Cardiac septum (tissue), 1 donor: ENCODE results near the gene IL22RA1. TPM values are rescaled to one million over a fixed set of nuclear protein-coding genes. Genes with fewer than 3 reads are reported as not detected.

ENCODE experiments used
- DNase-seq: peaks from one replicate; pipeline ENCODE4 v3.0.0-alpha.2; 2020; ENCODE audit warnings: low spot score
- intact Hi-C: fragments of 100-400 bp; cut with DNase I; formaldehyde crosslinking; loops from one replicate; pipeline ENCODE4 v1.14.0; 2022
- long read RNA-seq: library from polyadenylated mRNA; unstranded; transcript quantifications from one replicate; pipeline ENCODE4 v2.0.0, GENCODE V29; 2021
- total RNA-seq: library from RNA; stranded (reverse); fragmentation: NEBNext Ultra II Directional; extraction: Animal tissue kit (Norgen Biotek cat#: 25700); gene quantifications from one replicate; pipeline ENCODE4 v1.2.1, GENCODE V29; 2021
- donor health status: DM: no; HTN: no; CAD: no.

IL22RA1 gene
- 0.35 TPM for total RNA-seq
- long read RNA-seq, partial matches to known transcripts: 0 of 1 reads
- long read RNA-seq, other reads (novel, unspliced or antisense): 1 of 1 reads

- peak; percentile 70 for DNase-seq
- intact Hi-C loops: no loop called here
Measured at GRCh38 chr1:24142546-24143534, at the start of gene IL22RA1. TSS of gene IL22RA1 (minus strand) at chr1:24143140. CDS start at chr1:24143082, 58 bp downstream.

GRCh38 chr1:24191860-24192259, 48.9 kb upstream of the IL22RA1 start:
- DNase-seq: no peak
- intact Hi-C loops: no loop called here

DNA sequence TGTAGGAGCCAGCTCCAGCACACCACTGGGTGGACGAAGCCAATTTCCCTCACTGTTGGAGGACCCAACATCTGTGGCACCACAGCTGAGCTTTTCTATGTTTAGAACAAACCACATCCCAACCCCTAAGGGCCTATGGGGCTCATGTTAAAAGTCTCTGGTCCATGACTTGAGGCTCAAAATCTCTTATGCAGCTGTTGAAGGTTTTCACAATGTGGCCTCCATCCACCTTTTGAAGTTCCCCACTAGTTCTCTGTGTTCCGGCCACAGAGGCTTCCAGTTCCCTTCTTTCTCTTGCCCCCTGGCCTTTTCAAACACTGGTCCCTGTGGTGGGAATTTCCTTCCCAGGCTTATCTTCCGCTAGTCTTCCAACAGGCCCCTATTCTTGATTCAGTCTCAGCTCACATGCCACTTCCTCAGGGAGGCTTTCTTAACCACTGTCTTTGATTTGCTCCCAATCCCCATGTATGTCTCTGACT, 48.1 kb upstream of the IL22RA1 start:
- DNase-seq: no peak
- intact Hi-C loops: no loop called here

DNA sequence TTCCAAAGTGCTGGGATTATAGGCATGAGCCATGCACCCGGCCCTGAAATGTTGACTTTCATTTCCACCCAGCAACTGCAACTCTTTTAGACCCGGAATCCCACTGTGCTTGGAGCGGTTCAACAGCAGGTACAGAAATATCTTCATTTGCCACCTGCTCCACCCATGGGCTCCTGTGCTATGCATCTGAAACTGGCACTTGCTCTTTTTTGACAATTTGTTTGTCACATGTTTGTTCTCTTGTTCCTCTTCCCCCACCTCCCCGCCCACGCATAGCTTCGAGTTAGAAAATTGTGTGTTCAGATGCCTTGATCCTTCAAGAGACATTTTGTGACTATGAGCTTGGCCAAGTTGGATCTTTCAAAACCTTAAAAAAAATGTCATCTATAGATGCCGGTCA, 46.6 kb upstream of the IL22RA1 start:
- intact Hi-C loops: no loop called here
- DNase-seq: no peak

DNA sequence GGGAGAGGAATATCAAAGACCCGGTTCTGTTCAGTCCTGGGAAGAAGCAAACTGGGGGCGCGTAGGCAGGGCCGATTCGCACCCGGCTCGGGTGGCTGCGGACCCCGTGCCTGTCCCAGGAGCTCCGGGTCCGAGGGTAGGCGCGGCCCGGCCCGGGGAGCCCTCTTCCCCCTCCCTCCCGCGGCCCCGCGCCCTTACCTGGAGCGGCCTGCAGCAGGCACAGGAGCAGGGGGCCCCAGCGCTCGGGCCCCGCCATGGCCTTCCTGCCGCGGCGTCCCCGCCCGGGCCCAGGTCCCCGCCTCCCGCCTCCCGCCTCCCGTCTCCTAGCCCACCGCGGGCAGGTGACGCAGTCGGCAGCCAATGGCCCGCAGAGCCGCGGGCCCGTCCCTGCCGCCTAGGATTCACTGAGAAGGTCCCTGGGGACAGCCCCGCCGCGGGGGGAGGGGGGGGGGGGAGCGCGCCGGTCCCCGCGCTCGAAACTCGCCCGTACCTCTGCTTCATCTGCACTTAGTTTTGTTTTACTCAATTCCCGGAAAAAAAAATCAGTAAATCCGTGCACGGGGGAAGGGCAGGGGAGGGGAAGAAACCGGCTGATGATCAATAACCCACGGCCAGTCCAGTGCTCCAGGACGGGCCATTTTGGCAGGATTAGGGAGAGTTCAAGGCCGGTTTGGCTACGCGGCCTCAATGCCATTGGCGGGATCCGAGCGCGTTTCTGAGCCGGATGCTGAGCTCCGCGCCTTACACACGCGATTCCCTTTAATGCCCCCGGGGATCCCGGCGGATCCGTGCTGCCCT, 44.3 kb upstream of the IL22RA1 start, which contains the start of gene IFNLR1:
Gene IFNLR1 (minus strand): TSS at position 297 of the 798 bp plus-strand sequence. CDS start 41 bp downstream, at position 256.
- no peak for DNase-seq
- intact Hi-C loops: no loop called here

DNA sequence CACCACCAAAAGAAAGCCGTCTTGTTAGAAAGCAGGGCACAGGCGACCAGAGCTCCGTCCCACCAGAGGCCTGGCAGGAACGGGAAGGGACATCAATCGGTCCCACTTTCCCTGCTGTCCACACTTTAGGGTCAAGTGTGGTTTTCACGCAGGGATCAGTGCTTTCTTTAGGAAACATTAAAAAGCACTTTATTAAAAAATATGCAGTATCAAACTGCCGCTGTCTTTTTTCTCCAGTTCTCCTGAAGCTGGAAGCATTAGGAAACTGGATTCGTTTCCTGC, 43.7 kb upstream of the IL22RA1 start:
- DNase-seq: peak; percentile 17
- intact Hi-C loops: no loop called here

- intact Hi-C loops: no loop called here
Measured at GRCh38 chr1:24186031-24186710, 43.2 kb upstream of the IL22RA1 start.

GRCh38 chr1:24185076-24185475, 42.1 kb upstream of the IL22RA1 start:
- intact Hi-C loops: no loop called here
- DNase-seq: peak; percentile 20

More at GRCh38 chr1:24186031-24186710, 43.2 kb upstream of the IL22RA1 start:
- DNase-seq: peak; percentile 43

DNA sequence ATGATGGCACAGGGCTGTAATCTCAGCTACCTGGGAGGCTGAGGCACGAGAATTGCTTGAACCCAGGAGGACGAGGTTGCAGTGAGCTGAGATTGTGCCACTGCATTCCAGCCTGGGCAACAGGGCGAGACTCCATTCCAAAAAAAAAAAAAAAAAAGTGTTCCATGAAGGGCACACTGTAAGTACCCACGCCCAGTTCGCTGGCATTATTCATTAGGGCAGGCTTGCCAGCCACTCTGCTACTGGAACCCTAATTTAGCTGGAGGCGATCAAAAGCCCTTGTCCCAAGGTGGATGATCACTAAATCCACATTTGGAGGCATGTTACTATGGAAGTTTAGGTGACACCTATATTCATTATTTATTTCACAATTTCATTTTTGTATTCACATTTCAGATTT, 39.1 kb upstream of the IL22RA1 start:
- DNase-seq: no peak

GRCh38 chr1:24181619-24182018, 38.7 kb upstream of the IL22RA1 start:
- intact Hi-C loops: no loop called here

More for the DNA sequence above, 39.1 kb upstream of the IL22RA1 start:
- intact Hi-C loops: no loop called here

DNA sequence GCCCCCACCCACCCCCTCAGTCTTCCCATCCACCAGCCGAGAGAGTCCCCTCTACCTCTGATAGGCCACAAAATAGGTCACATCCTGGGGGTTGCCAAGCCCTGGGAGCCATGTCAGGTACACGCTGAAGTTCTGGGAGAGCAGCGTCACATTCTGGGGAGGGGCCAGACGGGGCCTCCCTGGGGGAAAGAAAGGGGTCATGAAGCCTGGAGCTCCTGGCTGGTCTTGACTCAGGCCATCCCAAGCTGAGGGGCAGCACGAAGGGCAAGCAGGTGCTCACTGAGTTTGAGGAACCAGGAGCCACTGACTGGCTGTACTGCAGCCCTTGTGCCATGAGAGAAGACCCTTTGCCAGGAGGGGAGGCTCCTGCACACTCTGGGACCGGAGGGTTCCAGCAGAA, 37.7 kb upstream of the IL22RA1 start:
- intact Hi-C loops: no loop called here
- no peak for DNase-seq

More at GRCh38 chr1:24181619-24182018, 38.7 kb upstream of the IL22RA1 start:
- DNase-seq: no peak

- intact Hi-C loops: no loop called here
- DNase-seq: peak; percentile 17
Measured at GRCh38 chr1:24179251-24179840, 36.4 kb upstream of the IL22RA1 start.

DNA sequence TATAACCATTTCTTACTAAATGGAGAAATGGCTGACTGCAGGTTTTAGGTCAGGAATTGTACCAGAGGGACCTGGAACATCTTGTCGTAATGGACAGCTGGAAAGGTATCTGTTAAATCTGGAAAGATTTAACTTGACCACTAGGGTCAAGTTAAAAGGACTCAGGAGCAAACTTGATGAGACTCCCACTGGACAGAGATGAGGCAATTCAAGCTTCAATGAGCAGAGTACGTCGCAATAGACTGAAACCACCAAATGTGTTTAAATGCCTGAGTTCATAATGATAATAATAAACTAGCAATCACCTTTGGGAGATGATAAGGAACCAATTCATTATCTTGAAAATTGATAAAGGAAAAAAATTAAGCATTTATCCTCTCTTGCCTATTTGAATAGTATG, 35.5 kb upstream of the IL22RA1 start:
- intact Hi-C loops: no loop called here

DNA sequence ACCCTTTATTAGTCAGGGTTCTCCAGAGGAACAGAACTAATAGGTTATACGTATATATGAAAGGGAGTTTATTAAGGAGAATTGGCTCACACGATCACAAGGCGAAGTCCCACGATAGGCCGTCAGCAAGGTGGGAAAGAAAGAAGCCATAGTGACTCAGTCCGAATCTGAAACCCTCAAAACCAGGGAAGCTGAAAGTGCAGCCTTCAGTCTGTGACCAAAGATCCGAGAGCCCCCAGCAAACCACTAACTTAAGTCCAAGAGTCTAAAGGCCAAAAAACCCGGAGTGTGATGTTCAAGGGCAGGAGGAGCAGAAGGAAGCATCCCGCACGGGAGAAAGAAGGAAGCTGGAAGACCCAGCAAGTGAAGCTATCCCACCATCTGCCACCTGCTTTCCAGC, 34.2 kb upstream of the IL22RA1 start:
- intact Hi-C loops: no loop called here
- no peak for DNase-seq

More for the DNA sequence above, 35.5 kb upstream of the IL22RA1 start:
- no peak for DNase-seq

GRCh38 chr1:24175033-24175755, 32.3 kb upstream of the IL22RA1 start:
- intact Hi-C loops: no loop called here
- no peak for DNase-seq

DNA sequence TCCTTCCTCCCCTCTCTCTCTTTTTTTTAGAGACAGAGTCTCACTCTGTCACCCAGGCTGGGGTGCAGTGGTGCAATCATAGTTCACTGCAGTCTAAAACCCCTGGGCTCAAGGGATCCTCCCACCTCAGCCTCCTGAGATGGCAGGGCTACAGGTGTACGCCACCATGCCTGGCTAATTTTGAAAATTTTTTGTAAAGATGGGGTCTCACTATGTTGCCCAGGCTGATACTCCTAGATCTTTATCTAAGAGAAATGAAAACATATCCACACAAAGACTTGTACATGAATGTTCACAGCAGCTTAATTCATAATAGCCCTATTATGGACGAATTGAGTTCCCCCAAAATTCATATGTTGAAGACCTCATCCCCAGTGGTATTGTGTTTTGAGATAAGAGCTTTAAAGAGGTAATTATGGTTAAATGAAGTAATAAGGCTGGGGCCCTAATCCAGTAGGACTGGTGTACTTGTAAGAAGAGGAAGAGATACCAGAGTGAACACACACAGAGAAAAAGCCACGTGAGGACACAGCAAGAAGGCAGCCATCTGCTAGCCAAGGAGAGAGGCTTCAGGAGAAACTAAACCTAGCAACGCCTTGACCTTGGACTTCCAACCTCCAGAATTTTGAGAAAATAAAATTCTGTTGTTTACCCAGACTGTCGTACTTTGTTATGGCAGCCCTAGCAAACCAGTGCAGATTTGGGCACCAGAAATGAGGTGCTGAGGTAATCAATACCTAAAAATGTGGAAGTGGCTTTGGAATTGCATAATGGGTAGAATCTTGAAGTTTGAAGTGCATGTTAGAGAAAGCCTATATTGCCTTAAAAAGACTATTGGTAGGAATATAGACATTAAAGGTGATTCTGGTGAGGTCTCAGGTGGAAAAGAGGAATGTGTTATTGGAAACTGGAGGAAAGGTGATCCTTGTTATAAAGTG, 31.0 kb upstream of the IL22RA1 start:
- intact Hi-C loops: no loop called here
- no peak for DNase-seq

- no peak for DNase-seq
- intact Hi-C loops: no loop called here
Measured at GRCh38 chr1:24172598-24172997, 29.7 kb upstream of the IL22RA1 start.
